Mammary epithelial cell (primary cell): ENCODE results near the gene CHCHD10.

Source experiments
- EZH2 ChIP-seq: IDR thresholded peaks from 2 replicates; pipeline ENCODE4 v1.6.1; 2012; ENCODE audit warnings: low read length, inconsistent platforms, borderline replicate concordance
- TF ChIP-seq, protein P1 (sequence below), 2 donors: IDR thresholded peaks in 1 of 2; conservative IDR thresholded peaks in 1 of 2; 2 replicates each; pipeline ENCODE4 v1.5.1; 2011 to 2012; ENCODE audit warnings: inconsistent platforms in 2 of 2, low read length in 2 of 2, mild to moderate bottlenecking in 2 of 2, control low read depth in 1 of 2, low read depth in 1 of 2; ENCODE audit not compliant: insufficient read depth in 1 of 2; ENCODE audit errors: extremely low read depth in 1 of 2

DNA sequence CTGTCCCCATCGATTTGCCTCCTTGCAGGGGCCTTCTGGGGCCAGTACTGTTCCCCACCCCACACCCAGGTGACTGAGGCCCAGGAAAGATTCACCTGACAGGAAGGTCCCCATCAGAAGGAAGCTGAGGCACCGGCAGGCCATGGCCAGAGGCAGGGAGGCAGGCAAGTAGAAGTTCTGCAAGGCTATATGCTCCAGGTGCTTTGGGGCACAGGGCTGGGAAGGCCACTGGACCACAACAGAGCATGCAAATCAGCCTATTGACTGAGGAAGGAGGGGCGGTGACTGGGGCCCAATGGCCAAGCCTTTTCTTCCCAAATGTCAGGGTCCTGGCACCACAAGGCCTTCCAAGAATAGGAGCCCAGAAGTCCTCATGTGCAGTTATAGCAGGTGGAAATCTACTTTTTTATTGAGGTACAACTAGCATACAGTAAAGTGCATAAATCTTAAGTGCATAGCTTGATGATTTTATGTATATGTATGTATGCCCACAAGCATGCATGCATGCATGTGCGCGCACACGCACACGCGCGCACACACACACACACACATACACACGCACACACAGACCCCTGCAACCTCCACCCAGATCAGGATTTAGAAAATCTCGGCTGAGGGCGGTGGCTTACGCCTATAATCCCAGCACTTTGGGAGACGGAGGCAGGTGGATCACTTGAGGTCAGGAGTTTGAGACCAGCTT is 13.4 kb downstream of the CHCHD10 start, which contains the start of gene VPREB3:
- TF ChIP-seq, protein P1, sequence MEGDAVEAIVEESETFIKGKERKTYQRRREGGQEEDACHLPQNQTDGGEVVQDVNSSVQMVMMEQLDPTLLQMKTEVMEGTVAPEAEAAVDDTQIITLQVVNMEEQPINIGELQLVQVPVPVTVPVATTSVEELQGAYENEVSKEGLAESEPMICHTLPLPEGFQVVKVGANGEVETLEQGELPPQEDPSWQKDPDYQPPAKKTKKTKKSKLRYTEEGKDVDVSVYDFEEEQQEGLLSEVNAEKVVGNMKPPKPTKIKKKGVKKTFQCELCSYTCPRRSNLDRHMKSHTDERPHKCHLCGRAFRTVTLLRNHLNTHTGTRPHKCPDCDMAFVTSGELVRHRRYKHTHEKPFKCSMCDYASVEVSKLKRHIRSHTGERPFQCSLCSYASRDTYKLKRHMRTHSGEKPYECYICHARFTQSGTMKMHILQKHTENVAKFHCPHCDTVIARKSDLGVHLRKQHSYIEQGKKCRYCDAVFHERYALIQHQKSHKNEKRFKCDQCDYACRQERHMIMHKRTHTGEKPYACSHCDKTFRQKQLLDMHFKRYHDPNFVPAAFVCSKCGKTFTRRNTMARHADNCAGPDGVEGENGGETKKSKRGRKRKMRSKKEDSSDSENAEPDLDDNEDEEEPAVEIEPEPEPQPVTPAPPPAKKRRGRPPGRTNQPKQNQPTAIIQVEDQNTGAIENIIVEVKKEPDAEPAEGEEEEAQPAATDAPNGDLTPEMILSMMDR (conservative IDR thresholded peaks at IDR 0.05 in 1 of 2, IDR thresholded peaks at IDR 0.05 in 1 of 2; ENCODE audit: extremely low read depth in 1 of 2, insufficient read depth in 1 of 2, low read depth in 1 of 2, low read length in 2 of 2): no peak
- no peak for TF ChIP-seq EZH2
